ENCODE measurements around the gene OR2C1. TPM values are rescaled to one million over a fixed set of nuclear protein-coding genes. Genes with fewer than 3 reads are reported as not detected.

OR2C1 gene
- not detected in 2 replicates for total RNA-seq

- intact Hi-C loops (cut with micrococcal nuclease), result no loop called here
These were observed at the start of gene OR2C1 for GRCh38 chr16:3355589-3355988. TSS of gene OR2C1 (plus strand) at chr16:3355889. CDS start at chr16:3355941, 52 bp downstream.

DNA sequence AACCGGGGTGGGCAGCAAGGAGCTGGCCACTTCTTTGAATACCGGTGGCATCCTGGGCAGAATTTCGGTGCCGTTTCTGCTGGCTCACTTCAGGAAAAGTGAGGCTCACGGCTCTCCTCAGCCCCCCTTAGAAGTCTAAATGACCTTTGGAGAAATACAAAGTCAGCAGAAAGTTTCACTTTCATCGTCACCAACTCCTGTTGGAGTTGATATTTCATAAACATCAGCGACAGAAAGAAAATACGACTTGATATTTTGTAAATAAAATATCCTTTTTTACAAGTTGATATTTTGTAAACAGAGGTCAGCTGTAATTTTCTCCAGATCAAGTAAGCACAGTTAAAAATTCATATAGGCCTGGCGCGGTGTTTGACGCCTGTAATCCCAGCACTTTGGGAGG lies 49.6 kb upstream of the OR2C1 start:
- intact Hi-C loops (cut with micrococcal nuclease), result loop anchor here (5.0 kb wide), 2 partner anchors 76 to 124 kb away; no protein-coding TSS in a partner anchor

DNA sequence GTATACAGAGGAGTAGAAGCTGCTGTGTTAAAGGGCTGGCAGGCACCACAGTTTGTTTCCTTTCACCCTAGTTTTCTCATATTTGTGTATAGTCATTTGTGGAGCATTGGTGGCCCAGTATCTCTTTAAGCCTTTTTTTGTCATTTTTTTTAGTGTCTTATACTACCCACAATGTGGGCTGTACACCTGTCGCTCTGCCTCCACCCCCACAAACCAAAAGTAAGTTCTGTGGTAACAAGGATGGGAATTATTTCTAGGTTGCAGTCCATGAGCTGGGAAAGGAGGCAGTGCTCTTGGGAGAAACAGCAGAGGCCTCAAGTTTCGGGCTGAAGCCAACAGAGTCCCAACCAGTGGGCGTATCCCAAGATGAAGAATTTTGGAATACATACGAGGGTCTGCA lies 44.2 kb upstream of the OR2C1 start:
- intact Hi-C loops (cut with micrococcal nuclease), result no loop called here

DNA sequence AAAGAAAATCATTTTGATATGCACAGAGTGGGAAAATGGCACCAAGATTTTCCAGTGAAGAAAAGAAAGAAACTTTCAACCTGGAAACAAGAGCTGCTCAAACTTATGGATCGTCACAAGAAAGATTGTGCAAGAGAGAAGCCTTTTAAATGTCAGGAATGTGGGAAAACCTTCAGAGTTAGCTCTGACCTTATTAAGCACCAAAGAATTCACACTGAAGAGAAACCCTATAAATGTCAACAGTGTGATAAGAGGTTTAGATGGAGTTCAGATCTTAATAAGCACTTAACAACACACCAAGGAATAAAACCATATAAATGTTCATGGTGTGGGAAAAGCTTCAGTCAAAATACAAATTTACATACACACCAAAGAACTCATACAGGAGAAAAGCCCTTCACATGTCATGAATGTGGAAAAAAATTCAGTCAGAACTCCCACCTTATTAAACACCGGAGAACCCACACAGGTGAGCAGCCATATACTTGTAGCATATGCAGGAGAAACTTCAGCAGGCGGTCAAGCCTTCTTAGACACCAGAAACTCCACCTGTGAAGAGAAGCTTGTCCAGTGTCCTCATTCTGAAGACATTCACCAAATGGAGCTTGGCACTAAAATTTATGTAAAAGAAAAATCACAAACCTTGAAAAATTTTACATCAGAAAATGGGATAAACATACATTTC lies 38.2 kb upstream of the OR2C1 start:
- intact Hi-C loops (cut with micrococcal nuclease), result no loop called here

GRCh38 chr16:3321816-3322215 lies 33.9 kb upstream of the OR2C1 start:
- intact Hi-C loops (cut with micrococcal nuclease), result no loop called here

GRCh38 chr16:3327514-3327913 lies 28.2 kb upstream of the OR2C1 start:
- intact Hi-C loops (cut with micrococcal nuclease), result no loop called here

DNA sequence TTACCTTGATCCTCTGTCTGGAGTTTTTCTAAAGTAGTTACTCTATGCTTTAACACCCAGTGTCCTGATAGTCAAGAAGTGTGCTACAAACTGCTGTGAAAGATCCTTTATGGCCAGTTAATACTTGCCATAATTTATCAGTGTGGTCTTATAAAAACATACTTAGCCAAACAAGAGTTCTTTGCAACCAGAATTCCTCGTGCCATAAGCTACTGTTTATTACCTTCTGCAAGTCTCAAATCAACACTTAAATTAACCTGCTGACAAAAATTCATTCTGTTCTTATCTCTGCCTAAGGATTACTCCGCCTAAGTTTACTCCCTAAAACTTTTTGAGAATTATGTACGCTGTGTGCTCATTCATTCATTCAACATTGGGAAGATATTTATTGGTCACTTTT lies 27.6 kb upstream of the OR2C1 start:
- intact Hi-C loops (cut with micrococcal nuclease), result no loop called here

GRCh38 chr16:3328643-3329042 lies 27.0 kb upstream of the OR2C1 start:
- intact Hi-C loops (cut with micrococcal nuclease), result no loop called here

- intact Hi-C loops (cut with micrococcal nuclease), result no loop called here
These were observed 9.6 kb upstream of the OR2C1 start for GRCh38 chr16:3346041-3346440.

DNA sequence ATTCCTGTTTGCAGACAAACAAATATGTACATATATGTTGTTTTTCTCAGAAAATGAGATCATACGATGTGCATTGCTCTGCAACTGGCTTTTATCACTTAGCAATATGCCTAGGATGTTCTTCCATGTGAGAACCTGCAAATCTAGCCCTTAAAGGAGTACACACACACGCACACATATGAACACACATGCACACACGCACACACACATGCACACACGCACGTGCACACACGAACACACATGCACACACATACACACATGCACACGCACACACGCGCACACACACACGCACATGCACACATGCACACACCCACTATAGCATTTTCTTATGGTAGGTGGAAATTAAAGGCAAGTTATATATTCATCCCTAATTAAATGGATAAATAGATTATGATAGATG lies 8.1 kb upstream of the OR2C1 start:
- intact Hi-C loops (cut with micrococcal nuclease), result no loop called here

DNA sequence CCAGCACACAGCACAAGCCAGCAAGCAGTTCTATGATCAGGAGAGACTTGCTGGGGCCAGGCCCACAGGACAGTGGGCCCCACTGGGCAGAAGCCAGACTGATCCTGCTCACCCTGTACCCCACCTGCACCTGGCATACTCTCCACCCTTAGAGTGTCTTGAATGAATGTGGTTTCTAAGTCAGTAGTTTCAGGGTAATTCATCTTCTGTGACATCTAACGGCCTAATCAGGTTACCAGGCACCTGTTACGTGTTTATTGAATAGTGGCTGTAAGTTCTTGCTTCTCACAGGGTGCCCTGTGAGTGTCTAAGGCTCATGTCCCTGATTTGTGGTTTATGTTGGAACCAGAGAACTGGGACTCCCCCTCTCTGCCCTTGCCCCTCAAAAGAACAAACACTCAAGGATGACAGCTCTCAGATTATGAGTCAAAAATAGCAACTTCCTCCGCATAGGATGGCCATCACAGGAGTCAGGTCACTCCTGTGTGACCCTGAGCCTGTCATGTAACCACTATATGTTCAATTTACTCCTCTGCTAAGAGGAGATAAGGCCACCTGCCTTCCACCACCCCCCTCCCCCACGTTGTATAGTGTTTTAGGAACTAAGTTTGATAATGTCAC lies 7.0 kb upstream of the OR2C1 start:
- intact Hi-C loops (cut with micrococcal nuclease), result no loop called here

- intact Hi-C loops (cut with micrococcal nuclease), result no loop called here
These were observed 6.5 kb upstream of the OR2C1 start for GRCh38 chr16:3349175-3349574.

- intact Hi-C loops (cut with micrococcal nuclease), result no loop called here
These were observed 429 bp downstream of the OR2C1 start for GRCh38 chr16:3356118-3356517.

DNA sequence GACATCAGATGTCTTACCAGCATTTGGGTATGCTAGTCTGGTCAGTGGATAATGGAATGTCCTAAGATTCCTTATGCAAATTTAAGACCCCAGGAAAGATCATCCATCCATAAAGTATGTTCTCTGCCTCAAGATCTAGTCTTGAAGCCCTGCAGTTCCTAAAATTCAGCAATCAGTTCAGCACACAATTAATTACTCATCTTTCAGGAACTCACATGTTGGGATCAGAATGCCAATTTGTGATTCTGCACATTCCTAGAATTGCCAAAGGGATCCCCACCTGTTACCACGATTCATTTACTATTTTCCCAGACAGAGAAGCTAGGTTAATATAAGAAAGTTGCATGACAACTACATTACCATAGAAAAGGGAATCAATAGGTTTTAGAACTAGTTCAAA lies 3.2 kb downstream of the OR2C1 start:
- intact Hi-C loops (cut with micrococcal nuclease), result no loop called here

GRCh38 chr16:3362931-3363330 lies 7.2 kb downstream of the OR2C1 start:
- intact Hi-C loops (cut with micrococcal nuclease), result loop anchor here (10.0 kb wide), 2 partner anchors 52 to 178 kb away; partner anchors contain the start of gene OR1F1

DNA sequence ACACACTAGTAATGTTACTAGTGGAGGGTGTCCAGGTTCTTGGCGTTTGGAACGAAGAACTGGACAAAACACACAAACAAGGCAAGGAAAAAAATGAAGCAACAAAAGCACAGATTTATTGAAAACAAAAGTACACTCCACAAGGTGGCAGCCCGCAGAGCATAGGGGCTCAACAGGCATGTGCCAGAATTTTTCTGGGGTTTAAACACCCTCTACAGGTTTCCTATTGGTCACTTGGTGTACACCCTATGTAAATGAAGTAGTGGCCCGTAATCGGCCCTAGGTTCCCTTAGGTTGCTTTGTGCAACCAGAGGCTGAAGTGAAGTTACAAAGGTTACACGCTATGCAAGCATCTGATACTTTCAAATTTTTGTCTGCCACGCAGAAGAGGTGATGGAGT lies 8.1 kb downstream of the OR2C1 start:
- intact Hi-C loops (cut with micrococcal nuclease), result loop anchor here (10.0 kb wide), 2 partner anchors 51 to 179 kb away; partner anchors contain the start of gene OR1F1

DNA sequence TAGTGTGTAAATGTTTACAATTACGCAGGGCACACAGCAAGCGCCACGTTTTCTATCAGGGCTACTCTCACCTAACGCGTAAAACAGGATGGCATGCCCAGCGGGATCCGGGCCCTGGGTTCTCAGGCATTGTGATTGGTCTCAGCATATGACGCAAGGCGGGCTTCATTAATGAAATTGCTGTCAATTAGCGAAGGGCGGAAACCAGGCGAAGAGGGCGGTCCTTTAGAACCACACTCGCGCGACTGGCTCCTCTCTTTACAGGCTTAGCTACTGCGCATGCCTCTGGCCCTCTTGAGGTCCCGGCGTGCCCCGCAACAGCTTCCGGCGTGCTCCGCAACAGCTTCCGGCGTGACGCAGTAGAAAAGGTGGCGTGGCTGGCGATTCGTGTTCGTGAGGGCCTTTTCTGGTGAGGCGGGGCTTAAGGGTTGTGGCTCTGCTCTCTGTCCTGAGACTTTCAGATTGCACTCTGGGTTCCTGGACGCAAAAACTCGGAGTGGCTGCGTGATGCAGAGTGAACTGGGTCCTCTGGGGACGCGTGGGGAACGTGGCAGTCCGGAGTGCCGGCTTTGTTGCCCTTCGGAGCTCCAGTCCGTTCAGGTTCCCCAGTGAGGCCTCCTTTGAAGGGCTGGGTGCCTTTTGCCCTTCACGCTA lies 9.2 kb downstream of the OR2C1 start:
- intact Hi-C loops (cut with micrococcal nuclease), result loop anchor here (10.0 kb wide), 2 partner anchors 50 to 180 kb away; partner anchors contain the start of gene OR1F1

DNA sequence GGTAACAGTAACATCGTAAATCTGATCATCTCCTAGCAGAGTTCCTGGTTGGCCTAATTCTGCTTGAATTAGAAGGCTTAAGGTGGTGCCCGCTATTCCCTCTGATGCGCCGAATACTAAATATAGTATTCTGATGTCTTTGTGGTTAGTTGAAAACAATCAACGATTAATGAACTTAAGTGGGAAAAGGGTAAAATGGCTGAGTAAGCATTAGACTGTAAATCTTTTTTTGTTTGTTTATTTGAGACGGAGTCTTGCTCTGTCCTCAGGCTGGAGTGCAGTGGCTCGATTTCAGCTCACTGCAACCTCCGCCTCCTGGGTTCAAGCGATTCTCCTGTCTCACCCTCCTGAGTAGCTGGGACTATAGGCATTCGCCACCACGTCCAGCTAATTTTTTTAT lies 13.4 kb downstream of the OR2C1 start:
- intact Hi-C loops (cut with micrococcal nuclease), result loop anchor here (10.0 kb wide), 2 partner anchors 46 to 184 kb away; partner anchors contain the start of gene OR1F1

GRCh38 chr16:3375680-3376079 lies 20.0 kb downstream of the OR2C1 start:
- intact Hi-C loops (cut with micrococcal nuclease), result no loop called here

- intact Hi-C loops (cut with micrococcal nuclease), result no loop called here
These were observed 22.2 kb downstream of the OR2C1 start for GRCh38 chr16:3377917-3378316.

DNA sequence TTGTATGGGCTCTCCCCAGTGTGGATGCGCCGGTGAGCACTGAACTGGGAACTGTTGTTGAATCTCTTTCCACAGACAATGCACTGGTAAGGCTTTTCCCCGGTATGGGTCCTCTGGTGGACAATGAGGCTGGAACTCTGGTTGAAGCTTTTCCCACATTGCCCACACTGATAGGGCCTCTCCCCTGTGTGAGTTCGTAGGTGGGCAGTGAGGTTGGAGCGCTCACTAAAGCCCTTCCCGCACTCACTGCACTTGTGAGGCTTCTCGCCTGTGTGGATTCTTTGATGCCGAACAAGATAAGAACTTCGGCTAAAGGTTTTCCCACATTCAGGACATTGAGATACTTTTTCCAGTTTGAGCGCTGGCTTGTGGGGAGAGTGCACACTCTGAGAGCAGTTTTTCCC lies 27.4 kb downstream of the OR2C1 start:
- intact Hi-C loops (cut with micrococcal nuclease), result loop anchor here (5.0 kb wide), 1 partner anchor 76 kb away; the partner anchor contains the start of genes TIGD7 and ZNF75A

DNA sequence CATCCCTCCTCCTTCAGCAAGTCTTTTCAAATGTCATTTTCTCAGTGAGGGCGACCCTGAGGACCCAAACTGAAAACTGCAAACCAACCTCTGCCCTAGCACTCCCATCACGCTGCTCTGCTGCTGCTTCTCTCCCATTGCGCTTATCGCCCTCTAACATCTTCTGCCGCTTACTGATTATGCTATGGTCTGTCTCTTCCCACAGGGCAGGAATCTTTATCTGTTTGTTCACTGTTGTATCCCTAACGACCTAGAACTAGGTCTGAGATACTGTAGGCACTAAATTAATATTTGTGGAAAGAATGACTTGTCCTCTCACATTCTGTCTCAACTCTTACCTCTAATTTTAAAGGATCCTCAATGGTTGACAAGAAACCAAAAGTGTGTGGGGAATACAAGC lies 32.6 kb downstream of the OR2C1 start:
- intact Hi-C loops (cut with micrococcal nuclease), result no loop called here
